HG02798 (cell line): ENCODE data around the gene MCCC2.
A peak's percentile ranks its signal among the peaks of the same experiment; 100 is the strongest.
"Not testable (repeated sequence)": the region's sequence is repeated elsewhere in the genome, so short reads cannot be mapped to it uniquely, and the experiment has no call there.

Experiments used
- ATAC-seq: cut with Tn5 transposase; IDR thresholded peaks from one replicate; pipeline ENCODE4 v1.9.1; 2021; ENCODE audit warnings: mild to moderate bottlenecking; ENCODE audit not compliant: unreplicated experiment, poor library complexity

Gene MCCC2

DNA sequence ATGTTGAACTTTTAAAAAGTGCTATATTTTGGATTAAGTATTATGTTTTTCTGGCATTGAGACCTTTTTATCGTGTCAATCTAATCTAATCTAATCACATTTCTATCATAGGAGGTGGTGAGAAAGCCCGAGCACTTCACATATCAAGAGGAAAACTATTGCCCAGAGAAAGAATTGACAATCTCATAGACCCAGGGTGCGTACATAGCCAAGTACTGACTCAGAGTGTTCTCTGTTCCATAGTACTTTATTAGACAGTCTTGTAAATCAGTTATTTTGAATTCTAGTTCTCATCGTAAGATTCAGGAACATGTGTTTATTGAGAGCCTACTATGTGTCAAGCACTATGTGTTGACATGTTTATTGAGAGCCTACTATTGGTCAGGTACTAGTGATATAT lies 9.0 kb downstream of the MCCC2 start:
- no peak for ATAC-seq

DNA sequence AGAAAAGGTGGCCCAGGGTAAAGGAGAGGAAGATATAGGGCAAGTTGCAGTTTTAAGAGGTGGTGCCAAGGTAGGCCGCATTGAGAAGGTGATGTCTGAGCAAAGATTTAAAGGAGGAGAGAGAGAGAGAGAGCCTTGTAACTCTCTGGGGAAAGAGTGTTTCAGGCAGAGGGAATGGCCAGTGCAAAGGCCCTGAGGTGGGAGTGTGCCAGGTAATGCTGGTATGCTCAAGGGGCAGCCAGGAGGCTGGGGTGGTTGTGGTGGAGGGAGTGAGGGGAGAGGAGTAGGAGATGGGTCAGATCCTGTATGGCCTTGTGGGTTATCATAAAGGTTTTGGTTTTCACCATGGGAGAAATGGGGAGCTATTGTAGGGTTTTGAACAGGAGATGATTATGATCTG lies 9.9 kb downstream of the MCCC2 start:
- no peak for ATAC-seq

DNA sequence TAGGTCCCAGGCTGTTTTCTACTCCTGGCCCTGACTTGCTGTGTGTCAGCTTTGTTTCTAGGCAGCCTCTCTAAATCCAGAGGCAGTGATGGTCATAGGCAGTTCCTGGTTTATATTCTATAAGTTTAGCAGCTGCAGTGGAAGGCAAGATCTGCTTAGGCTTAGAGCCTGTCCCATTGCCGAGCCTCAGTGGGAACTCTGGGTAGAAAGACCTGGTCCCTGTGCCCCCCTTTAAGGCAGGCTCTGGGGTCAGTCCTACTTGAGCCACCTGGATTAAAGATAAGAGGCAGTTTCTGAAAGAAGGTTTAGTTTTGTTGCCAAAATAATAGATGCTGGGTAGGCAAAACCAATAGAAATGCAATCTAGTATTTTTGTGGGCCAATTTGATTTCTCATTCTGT lies 13.6 kb downstream of the MCCC2 start:
- no peak for ATAC-seq

DNA sequence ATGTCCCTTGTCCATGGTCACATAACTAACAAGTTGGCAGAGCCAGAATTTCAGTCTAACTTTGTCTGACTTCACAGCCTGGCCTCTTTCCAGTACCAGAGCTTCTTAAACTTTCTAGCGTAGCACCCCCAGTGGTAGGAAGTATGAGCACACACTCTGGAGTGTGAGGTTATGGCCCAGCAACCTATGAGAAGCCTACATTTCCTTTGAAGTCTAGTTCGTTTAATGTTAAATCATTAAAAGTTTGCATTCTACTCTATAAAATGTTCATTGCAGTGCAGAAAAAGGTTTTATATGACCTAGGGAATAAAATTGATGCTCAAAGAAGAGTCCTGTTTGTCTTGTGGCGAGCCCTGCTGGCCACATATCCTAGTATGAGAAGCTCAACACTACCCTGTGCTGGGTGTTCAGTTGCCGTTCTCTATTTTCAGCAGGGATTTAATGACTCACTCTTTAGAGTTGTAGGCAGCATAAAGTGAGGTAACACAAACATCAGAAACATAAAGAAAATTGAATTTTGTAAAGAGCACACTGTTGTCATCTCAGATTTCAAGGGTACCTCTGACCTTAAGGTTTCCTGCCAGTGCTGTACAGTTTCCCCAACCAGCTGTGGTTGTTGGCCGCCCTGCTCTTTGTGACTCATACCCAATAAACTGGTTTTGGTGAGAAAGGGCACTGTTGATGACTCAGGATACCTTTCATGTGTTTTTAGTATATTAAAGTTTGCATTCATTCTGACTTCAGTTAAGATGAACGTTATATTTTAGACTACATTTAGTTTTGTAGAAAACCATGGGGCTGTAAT lies 14.3 kb downstream of the MCCC2 start:
- ATAC-seq = peak; percentile 93

DNA sequence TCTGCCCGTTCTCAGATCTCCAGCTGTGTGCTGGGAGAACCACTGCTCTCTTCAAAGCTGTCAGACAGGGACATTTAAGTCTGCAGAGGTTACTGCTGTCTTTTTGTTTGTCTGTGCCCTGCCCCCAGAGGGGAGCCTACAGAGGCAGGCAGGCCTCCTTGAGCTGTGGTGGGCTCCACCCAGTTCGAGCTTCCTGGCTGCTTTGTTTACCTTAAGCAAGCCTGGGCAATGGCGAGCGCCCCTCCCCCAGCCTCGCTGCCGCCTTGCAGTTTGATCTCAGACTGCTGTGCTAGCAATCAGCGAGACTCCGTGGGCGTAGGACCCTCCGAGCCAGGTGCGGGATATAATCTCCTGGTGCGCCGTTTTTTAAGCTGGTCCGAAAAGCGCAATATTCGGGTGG lies 22.8 kb downstream of the MCCC2 start:
- not testable (repeated sequence) for ATAC-seq

DNA sequence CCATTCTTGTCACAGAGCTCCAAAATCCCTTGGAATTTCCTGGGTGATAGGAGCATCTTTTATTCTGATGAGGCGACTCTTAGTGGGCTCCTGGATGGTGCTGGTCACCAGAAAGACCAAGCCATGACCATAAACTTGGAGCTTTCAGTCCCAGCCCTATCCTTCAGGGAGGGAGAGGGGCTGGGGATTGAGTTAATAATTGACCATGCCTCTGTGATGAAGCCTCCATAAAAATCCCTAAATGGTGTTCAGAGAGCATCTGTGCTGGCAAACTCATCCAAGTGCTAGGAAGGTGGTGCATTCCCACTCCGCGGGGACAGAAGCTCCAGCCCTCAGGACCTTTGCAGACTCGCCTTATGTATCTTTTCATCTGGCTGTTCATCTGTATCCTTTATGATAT lies 28.7 kb downstream of the MCCC2 start:
- ATAC-seq = no peak

DNA sequence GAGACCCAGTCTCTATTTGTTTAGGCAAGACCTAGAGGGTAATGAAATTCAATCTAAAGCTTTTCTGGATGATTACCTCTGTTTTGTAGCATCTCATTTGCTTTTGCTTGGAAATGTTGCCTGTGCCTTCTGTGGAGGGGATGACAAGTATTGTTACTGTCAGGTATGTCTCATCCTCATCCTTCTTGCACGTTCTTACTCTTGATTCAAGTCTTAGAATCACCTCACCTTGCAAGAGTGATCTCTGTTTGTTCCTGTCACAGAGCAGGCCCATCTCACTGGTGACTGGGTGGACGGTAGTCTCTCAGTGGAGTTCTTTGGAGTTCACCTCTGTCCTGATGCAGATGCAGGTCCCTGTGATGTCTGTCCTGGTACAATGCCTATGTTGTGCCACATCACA lies 33.5 kb downstream of the MCCC2 start:
- no peak for ATAC-seq

DNA sequence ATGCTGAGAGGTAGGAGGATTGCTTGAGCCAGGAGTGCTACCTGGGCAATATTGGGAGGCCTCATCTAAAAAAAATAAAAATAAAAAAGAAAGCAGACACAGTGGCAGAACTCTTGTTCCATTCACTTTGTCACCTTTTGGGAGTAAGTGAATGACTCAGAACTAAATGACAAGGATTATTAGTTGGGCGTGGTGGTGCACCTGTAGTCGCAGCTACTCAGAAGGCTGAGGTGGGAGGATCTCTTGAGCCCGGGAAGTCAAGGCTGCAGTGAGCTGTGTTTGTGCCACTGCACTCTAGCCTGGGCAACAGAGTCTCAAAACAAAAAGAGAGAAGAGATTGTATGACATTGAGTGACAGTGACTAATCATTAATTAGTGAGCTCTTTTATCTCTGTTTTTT lies 34.1 kb downstream of the MCCC2 start:
- ATAC-seq = no peak

DNA sequence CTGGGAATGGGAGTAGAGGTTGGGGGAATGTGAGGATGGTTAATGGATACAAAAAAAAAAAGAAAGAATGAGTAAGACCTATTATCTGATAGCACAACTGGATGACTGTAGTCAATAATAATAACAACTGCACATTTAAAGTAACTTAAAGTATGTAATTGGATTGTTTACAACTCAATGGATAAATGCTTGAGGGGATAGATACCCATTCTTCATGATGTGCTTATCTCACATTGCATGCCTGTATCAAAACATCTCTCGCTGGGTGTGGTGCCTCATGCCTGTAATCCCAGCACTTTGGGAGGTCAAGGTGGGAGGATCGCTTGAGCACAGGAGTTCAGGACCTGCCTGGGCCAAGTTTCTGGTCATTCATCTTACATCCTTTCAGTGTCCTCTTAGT lies 34.6 kb downstream of the MCCC2 start:
- ATAC-seq = no peak

DNA sequence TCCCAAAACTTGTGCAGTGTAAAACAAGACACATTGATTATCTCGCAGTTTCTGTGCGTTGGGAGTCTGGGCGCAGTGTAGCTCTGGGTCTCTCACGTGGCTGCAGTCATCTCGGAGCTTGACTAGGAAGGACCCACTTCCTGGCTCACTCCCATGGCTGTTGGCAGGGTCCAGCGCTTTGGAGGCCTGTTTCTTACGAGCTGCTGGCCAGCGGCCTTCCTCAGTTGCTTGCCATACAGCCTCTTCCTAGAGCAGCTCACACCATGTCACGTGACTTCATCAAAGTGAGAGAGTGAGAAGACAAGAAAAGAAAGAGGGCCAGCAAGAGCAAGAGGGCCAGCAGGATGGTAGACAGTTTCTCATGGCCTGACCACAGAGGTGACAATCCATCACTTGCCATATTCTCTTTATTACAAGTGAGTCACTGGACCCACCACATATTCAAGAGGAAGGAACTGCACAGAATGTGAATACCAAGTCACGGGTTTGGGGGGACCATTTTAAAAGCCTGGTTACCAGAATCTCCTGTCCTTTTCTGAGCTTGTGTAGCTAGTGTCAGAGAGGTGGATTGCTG lies 36.2 kb downstream of the MCCC2 start:
- no peak for ATAC-seq

DNA sequence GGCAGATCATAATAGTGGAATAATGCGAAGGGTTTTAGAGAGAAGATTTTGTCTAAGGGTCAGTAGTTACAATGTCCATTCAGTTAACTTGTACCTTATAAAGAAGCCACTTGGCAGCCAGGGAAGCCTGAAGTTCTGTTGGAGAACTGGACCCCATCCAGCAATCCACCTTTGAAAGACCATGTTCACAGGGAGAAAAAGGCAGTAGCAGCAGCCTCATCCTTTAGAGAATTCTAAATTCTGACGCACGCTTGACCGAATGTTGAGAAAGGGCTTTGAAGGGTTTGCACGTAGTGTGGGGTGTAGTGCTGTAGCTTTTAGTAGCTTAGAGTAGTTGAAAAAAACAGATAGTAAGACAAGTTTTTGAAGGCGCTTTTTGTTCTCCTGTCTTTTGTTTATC lies 42.8 kb downstream of the MCCC2 start:
- no peak for ATAC-seq

DNA sequence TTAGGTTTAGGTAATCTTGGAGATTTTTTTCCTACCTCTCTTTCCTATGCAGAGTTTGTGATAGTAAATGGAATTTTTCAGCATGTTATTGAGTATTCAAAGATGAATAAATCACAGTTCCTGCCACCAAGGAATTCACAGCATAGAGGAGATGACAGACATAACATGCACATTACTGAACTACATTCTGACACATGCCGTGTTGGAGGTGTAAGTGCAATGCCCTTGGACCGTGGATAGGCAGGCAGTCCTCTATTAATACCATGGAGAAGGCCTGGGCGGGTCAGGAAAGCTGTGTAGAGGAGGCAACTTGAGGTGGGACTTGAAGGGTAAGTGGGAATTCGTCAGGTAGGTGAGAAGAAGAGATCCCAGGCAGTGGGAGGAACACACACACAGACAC lies 43.9 kb downstream of the MCCC2 start:
- no peak for ATAC-seq

DNA sequence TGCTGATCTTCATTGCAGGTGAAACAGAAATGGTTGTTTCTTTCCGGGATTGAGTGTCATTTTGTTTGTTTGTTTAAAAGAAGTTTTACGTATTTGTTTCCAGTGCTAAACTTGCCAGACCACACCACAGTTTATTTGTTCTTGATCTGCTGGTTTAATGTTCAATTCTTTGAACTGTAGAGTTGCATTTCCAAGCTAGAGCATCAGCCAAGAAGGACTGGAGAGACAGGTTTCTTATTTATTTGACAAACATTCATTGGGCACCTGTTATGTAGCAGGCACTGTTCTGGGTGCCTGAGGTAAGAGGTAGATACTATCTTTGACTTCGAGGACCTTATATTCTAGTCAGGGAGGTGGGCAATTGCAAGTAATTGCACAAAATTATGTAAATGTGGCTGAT lies 45.0 kb downstream of the MCCC2 start:
- ATAC-seq = no peak

DNA sequence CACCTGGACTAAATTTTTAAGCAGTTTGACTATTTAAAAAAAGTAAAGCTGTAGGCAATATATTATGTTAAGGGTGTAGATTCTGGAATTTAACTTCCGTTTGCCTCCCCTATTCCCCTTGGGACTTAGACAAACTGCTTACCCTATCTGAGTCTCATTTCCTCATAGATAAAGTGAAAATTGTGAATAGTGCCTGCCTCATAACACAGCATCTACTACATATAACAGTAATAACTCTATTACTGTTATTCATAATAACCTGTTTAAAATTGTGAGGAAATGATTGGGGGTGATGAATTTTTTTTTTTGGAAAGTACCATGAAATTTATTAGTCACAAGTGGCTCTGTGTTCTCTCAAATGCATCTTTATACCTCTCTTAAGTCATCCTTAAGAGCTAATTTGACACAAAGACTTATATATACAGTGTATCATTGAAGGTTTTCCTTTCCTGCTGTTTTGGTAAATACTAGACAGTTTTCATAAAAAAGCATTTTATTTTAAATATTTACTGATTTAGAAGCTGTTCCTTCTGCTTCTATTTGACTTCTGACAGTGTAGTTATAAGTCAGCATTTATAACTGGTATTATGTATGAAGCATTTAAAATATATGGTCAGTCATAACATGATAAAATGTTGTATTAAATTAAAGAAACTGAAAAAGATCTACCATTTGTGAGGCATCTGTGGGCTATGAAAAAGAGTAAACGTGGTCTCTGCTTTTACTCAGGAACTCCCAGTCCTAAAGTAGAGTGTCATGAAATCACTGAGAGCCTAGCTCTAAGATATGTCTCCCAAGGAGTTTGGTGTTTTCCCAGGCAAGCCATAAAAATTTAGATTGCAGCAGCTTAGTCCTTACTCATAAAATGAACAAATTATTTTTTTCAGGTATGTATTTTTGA lies 46.4 kb downstream of the MCCC2 start:
- no peak for ATAC-seq

DNA sequence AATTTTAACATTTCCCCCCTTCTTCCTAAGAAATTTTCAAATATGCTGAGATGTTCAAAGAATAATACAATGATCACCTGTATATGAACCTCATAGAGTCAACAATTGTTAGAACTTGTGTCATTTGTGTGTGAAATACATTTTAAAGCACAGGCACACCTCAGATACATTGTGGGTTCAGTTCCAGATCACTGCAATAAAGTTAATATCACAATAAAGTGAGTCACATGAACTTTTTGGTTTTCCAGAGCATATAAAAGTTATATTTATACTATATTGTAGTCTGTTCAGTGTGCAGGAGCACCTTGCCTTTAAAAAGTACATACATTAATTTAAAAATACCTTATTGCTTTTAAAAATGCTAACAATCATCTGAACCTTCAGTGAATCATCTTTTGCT lies 50.0 kb downstream of the MCCC2 start:
- no peak for ATAC-seq

DNA sequence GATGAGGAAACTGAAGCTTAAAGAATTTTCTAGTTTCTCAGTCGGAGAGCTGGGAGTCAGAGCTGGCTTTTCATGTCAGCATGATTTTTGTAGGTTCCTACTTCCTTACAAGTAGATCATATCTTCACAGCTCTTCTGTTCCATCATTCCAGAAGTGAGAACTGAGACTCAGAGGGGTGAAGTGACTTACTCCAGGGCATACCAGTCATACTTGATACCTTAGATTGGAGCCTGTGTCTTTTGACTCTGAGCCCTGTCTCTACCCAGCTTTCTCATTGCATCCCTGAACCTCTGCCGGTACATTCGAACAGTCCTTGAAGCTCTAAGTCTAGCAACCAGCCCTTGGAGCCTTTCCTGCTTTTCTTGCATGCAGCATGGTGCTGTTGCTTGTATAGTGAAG lies 53.3 kb downstream of the MCCC2 start:
- ATAC-seq = no peak

DNA sequence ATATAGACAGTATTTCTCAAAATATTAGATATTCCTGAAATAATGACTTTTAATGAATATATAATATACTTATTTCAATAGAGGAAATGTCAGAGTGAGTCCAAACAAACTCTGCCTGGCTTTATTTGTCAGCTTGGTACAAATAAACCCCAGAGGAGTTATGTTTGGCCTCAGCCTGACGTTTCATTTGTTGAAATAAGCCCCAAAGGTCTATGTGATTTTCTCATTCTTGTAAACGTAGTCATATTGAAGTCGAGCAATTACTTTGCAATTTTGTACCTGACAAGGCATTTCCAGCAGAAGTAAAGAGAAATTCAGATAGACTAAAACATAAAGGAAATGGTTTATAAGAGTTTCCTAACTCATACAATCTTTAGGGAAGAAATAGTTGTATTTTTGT lies 57.9 kb downstream of the MCCC2 start:
- no peak for ATAC-seq

DNA sequence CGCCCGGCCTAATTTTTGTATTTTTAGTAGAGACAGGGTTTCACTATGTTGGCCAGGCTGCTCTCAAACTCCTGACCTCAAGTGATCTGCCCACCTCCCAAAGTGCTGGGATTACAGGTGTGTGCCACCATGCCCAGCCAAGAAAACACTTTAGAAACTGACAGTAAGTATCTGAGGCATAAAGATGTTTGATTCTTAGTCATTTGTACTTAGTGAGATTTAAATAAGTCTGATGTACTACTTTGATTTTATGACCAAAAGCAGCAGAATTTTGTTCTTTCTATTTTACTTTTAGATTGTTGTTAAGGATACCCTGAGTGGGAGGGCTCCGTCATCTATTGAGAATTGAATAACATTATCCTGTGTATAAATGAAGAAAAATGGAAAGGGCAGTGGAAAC lies 63.8 kb downstream of the MCCC2 start:
- ATAC-seq = not testable (repeated sequence)

DNA sequence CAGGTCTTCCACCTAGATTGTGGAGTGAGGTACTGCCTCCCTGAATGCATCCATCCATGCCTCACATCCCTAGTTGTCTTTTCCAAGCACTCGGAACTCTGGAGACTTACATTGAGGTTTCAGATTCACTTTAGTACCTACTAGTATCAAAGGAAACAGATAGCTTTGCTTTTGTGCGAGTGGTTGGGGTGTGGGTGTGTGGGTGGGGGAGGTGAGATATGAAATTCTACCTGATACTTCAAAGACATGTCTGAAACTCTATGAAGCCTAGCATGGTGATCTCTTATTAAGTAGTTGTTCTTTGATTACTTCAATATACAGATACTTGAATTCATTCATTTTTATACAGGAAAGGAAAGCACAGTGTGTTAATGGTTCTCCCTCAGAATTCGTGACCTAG lies 64.4 kb downstream of the MCCC2 start:
- ATAC-seq = no peak

DNA sequence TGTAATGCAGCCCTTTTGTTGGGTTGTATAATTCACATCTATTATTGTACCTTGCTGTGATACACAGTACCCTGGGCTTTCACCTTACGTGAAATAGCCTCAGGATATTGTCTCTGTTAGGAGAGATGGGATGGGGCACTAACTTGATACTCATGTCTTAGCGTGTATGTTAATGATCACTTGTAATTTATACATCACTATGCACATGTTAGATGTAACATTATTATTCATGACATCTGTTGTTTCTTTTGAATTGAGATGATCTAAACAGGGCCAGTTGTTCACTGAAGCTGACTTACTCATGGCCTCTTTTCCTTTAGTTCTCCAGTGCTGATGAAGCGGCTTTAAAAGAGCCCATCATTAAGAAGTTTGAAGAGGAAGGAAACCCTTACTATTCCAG lies 65.2 kb downstream of the MCCC2 start:
- no peak for ATAC-seq

DNA sequence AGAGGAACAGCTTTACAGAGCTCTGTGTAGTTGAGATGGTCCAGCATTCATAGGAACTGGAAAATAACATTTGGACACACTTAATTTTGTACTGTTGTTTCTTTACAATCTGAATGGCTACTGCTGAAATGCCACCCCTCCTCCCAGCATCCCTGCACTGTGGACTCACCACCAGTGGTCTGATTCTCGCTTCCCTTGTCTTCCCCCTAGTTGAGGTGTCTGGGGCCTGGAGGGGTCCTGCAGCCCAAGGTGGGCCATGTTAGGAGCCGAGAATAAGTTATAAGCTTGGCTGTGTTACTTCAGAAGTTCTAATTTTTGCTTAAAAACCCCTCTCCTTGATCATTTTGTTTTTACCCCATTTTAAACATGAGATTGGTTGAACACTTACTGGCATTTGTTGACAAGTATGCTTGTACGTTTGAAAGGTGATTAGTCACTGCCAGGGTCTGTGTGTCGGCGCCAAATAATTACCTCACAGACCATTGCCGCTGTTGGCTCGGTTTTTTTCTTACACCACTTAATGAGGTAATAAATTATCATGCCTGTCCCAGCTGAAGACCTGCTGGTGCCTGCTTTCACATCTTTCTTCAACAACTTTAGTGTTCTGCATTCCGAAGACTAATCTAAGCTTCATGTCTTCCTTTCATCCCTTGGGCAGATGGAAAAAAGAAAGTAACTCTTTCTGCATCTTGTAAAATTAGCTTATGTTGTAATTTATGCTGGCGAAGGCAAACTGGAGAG lies 65.8 kb downstream of the MCCC2 start:
- ATAC-seq = no peak
